Effector memory CD8-positive, alpha-beta T cell (primary cell): ENCODE results near the gene METTL21C.

Experiments
- ATAC-seq: fragments of 150-1000 bp; cut with Tn5 transposase; replicated peaks from 2 replicates; pipeline ENCODE4 v1.10.0; 2021; ENCODE audit warnings: mild to moderate bottlenecking, moderate library complexity
- DNase-seq, 3 experiments: peaks; one replicate each; pipeline ENCODE4 v3.0.0; 2021
- H3K27ac Mint-ChIP-seq, 2 donors: one replicate each; pipeline ENCODE4 v1.8.0; 2022; ENCODE audit warnings: mild to moderate bottlenecking in 2 of 2, mixed read lengths in 2 of 2, moderate library complexity in 2 of 2
- H3K27me3 Mint-ChIP-seq, 2 donors: one replicate each; pipeline ENCODE4 v1.8.0; 2022; ENCODE audit warnings: mixed read lengths in 2 of 2
- H3K36me3 Mint-ChIP-seq: one replicate; pipeline ENCODE4 v1.8.0; 2022; ENCODE audit warnings: mild to moderate bottlenecking, moderate library complexity, mixed read lengths; ENCODE audit not compliant: insufficient read depth
- H3K4me1 Mint-ChIP-seq, 2 donors: one replicate each; pipeline ENCODE4 v1.8.0; 2022; ENCODE audit warnings: low read depth in 2 of 2, mixed read lengths in 2 of 2
- H3K4me3 Mint-ChIP-seq, 2 donors: one replicate each; pipeline ENCODE4 v1.8.0; 2022; ENCODE audit warnings: mild to moderate bottlenecking in 2 of 2, mixed read lengths in 2 of 2, moderate library complexity in 2 of 2
- H3K9me3 Mint-ChIP-seq, 2 donors: one replicate each; pipeline ENCODE4 v1.8.0; 2022; ENCODE audit warnings: mixed read lengths in 2 of 2
- total RNA-seq, 9 experiments: gene quantifications; one replicate each; lab custom pipeline; 2026; lab: John Stamatoyannopoulos, UW

Gene METTL21C
- 0 reads per million in 9 experiments for total RNA-seq

GRCh38 chr13:102694937-102695336, at the start of gene METTL21C:
Gene METTL21C (minus strand): TSS chr13:102695044. CDS start chr13:102694498, 546 bp downstream.
- no peak within 1 kb of the TSS for H3K4me3 Mint-ChIP-seq
- DNase-seq = no peak
- no peak within 1 kb of the TSS for H3K27ac Mint-ChIP-seq
- ATAC-seq = no peak
- H3K27me3 Mint-ChIP-seq = peaks cover 73 to 74% of the 10 kb centered on the region in 2 donors
- no peaks in the 10 kb centered on the region for H3K36me3 Mint-ChIP-seq
- peaks cover 4 to 7% of the 10 kb centered on the region in 2 donors for H3K9me3 Mint-ChIP-seq
- no peaks in the 10 kb centered on the region for H3K4me1 Mint-ChIP-seq

GRCh38 chr13:102742506-102742905, 47.7 kb upstream of the METTL21C start:
- Mint-ChIP-seq H3K9me3 (no peaks in the 10 kb centered on the region), H3K4me3 (no peak overlapping the region), H3K4me1 (no peaks in the 10 kb centered on the region), H3K27me3 (peaks cover 65 to 66% of the 10 kb centered on the region in 2 donors), H3K27ac (no peak overlapping the region), H3K36me3 (no peaks in the 10 kb centered on the region)
- ATAC-seq (no peak), DNase-seq (no peak)

GRCh38 chr13:102742101-102742500, 47.3 kb upstream of the METTL21C start:
- Mint-ChIP-seq H3K4me1 (no peaks in the 10 kb centered on the region), H3K4me3 (no peak overlapping the region), H3K27ac (no peak overlapping the region), H3K9me3 (no peaks in the 10 kb centered on the region), H3K36me3 (no peaks in the 10 kb centered on the region), H3K27me3 (peaks cover 61 to 63% of the 10 kb centered on the region in 2 donors)
- ATAC-seq (no peak), DNase-seq (no peak)

- ATAC-seq (peak; percentile 39), DNase-seq (no peak)
- Mint-ChIP-seq H3K4me1 (peaks cover 0 to 3% of the 10 kb centered on the region in 2 donors), H3K36me3 (no peaks in the 10 kb centered on the region), H3K27ac (no peak overlapping the region), H3K27me3 (peaks cover 0 to 9% of the 10 kb centered on the region in 2 donors), H3K9me3 (no peaks in the 10 kb centered on the region), H3K4me3 (no peak overlapping the region)
Observed at GRCh38 chr13:102729560-102730270, 34.9 kb upstream of the METTL21C start.

- Mint-ChIP-seq H3K4me1 (peaks cover 0 to 9% of the 10 kb centered on the region in 2 donors), H3K27me3 (peaks cover 0 to 9% of the 10 kb centered on the region in 2 donors), H3K36me3 (no peaks in the 10 kb centered on the region), H3K9me3 (no peaks in the 10 kb centered on the region), H3K4me3 (no peak overlapping the region), H3K27ac (no peak overlapping the region)
- no peak for ATAC-seq
- no peak for DNase-seq
Observed at GRCh38 chr13:102726430-102726829, 31.6 kb upstream of the METTL21C start.

- no peak overlapping the region for H3K27ac Mint-ChIP-seq
- no peak for ATAC-seq
- no peaks in the 10 kb centered on the region for H3K9me3 Mint-ChIP-seq
Observed at GRCh38 chr13:102724923-102725322, 30.1 kb upstream of the METTL21C start.

GRCh38 chr13:102721800-102722231, 27.0 kb upstream of the METTL21C start:
- H3K4me3 Mint-ChIP-seq = no peak overlapping the region
- H3K27me3 Mint-ChIP-seq = peaks cover 0 to 5% of the 10 kb centered on the region in 2 donors
- peaks cover 0 to 9% of the 10 kb centered on the region in 2 donors for H3K4me1 Mint-ChIP-seq
- no peaks in the 10 kb centered on the region for H3K9me3 Mint-ChIP-seq
- peak in 2 of 3 experiments; percentile 6 for DNase-seq
- H3K27ac Mint-ChIP-seq = no peak overlapping the region
- no peaks in the 10 kb centered on the region for H3K36me3 Mint-ChIP-seq
- ATAC-seq = peak; percentile 94

More at GRCh38 chr13:102724923-102725322, 30.1 kb upstream of the METTL21C start:
- Mint-ChIP-seq H3K27me3 (peaks cover 0 to 9% of the 10 kb centered on the region in 2 donors), H3K4me1 (peaks cover 0 to 12% of the 10 kb centered on the region in 2 donors), H3K4me3 (no peak overlapping the region), H3K36me3 (no peaks in the 10 kb centered on the region)
- no peak for DNase-seq

- no peak for ATAC-seq
- no peak overlapping the region for H3K27ac Mint-ChIP-seq
- H3K4me3 Mint-ChIP-seq = no peak overlapping the region
- H3K27me3 Mint-ChIP-seq = no peaks in the 10 kb centered on the region
- H3K36me3 Mint-ChIP-seq = no peaks in the 10 kb centered on the region
- H3K9me3 Mint-ChIP-seq = no peaks in the 10 kb centered on the region
- H3K4me1 Mint-ChIP-seq = peaks cover 0 to 9% of the 10 kb centered on the region in 2 donors
- no peak for DNase-seq
Observed at GRCh38 chr13:102718746-102719145, 23.9 kb upstream of the METTL21C start.

- Mint-ChIP-seq H3K36me3 (peaks cover 2% of the 10 kb centered on the region), H3K4me1 (no peaks in the 10 kb centered on the region), H3K27ac (no peak overlapping the region), H3K27me3 (peaks cover 4 to 16% of the 10 kb centered on the region in 2 donors), H3K4me3 (no peak overlapping the region), H3K9me3 (no peaks in the 10 kb centered on the region)
- ATAC-seq (no peak), DNase-seq (no peak)
Observed at GRCh38 chr13:102715447-102715846, 20.6 kb upstream of the METTL21C start.

GRCh38 chr13:102710261-102710679, 15.4 kb upstream of the METTL21C start:
- H3K9me3 Mint-ChIP-seq = peaks cover 0 to 7% of the 10 kb centered on the region in 2 donors
- no peak overlapping the region for H3K4me3 Mint-ChIP-seq
- no peaks in the 10 kb centered on the region for H3K4me1 Mint-ChIP-seq
- ATAC-seq = no peak
- peaks cover 2% of the 10 kb centered on the region for H3K36me3 Mint-ChIP-seq
- H3K27ac Mint-ChIP-seq = no peak overlapping the region
- peaks cover 21 to 41% of the 10 kb centered on the region in 2 donors for H3K27me3 Mint-ChIP-seq
- DNase-seq = no peak

GRCh38 chr13:102709536-102709935, 14.7 kb upstream of the METTL21C start:
- Mint-ChIP-seq H3K36me3 (peaks cover 2% of the 10 kb centered on the region), H3K4me1 (no peaks in the 10 kb centered on the region), H3K4me3 (no peak overlapping the region), H3K9me3 (peaks cover 0 to 7% of the 10 kb centered on the region in 2 donors), H3K27ac (no peak overlapping the region), H3K27me3 (peaks cover 25 to 47% of the 10 kb centered on the region in 2 donors)
- ATAC-seq (no peak), DNase-seq (no peak)

GRCh38 chr13:102708991-102709390, 14.1 kb upstream of the METTL21C start:
- Mint-ChIP-seq H3K27me3 (peaks cover 30 to 52% of the 10 kb centered on the region in 2 donors), H3K4me3 (no peak overlapping the region), H3K27ac (no peak overlapping the region), H3K36me3 (peaks cover 2% of the 10 kb centered on the region), H3K9me3 (peaks cover 0 to 7% of the 10 kb centered on the region in 2 donors), H3K4me1 (no peaks in the 10 kb centered on the region)
- DNase-seq (no peak), ATAC-seq (no peak)

GRCh38 chr13:102708211-102708610, 13.4 kb upstream of the METTL21C start:
- H3K4me3 Mint-ChIP-seq = no peak overlapping the region
- H3K27ac Mint-ChIP-seq = no peak overlapping the region
- ATAC-seq (no peak), DNase-seq (no peak)
- peaks cover 27 to 55% of the 10 kb centered on the region in 2 donors for H3K27me3 Mint-ChIP-seq
- peaks cover under 1% of the 10 kb centered on the region for H3K36me3 Mint-ChIP-seq
- peaks cover 0 to 7% of the 10 kb centered on the region in 2 donors for H3K9me3 Mint-ChIP-seq
- H3K4me1 Mint-ChIP-seq = no peaks in the 10 kb centered on the region

- Mint-ChIP-seq H3K27ac (no peak overlapping the region), H3K36me3 (no peaks in the 10 kb centered on the region), H3K4me1 (no peaks in the 10 kb centered on the region), H3K4me3 (no peak overlapping the region), H3K9me3 (peaks cover 0 to 7% of the 10 kb centered on the region in 2 donors), H3K27me3 (peaks cover 27 to 52% of the 10 kb centered on the region in 2 donors)
- ATAC-seq (no peak), DNase-seq (no peak)
Observed at GRCh38 chr13:102707467-102707866, 12.6 kb upstream of the METTL21C start.
